Pancreas (tissue), 10 donors: Measurements from ENCODE around the gene OR10T2. TPM values are rescaled to one million over a fixed set of nuclear protein-coding genes. Genes with fewer than 3 reads are reported as not detected.
"Not testable (repeated sequence)": the region's sequence is repeated elsewhere in the genome, so short reads cannot be mapped to it uniquely, and the experiment has no call there.

Experiments
- ATAC-seq, 4 donors: fragments of 200-7000 bp; cut with Tn5 transposase; one replicate each; pipeline versions ENCODE4 v1.8.0 to v1.9.1; 2020; ENCODE audit warnings: mild to moderate bottlenecking in 4 of 4, moderate library complexity in 4 of 4
- DNase-seq, 6 donors: peaks; one replicate each; pipeline ENCODE4 v3.0.0-alpha.2; 2020
- FAIRE-seq: peaks from 2 replicates; lab custom pipeline; 2012; peaks lifted over from hg19 to GRCh38; lab: Jason Lieb, UNC
- H3K27ac ChIP-seq, 4 donors: fragments of 200-600 bp; sonication (generic); 1 replicate in 3 of 4; 2 replicates in 1 of 4; pipeline versions ENCODE4 v1.5.0 to v1.8.0; 2020
- H3K27me3 ChIP-seq, 4 donors: fragments of 200-600 bp; one replicate each; pipeline ENCODE4 v1.8.0; 2021
- H3K36me3 ChIP-seq, 3 donors: fragments of 200-600 bp; sonication (generic) in 1 of 3; one replicate each; pipeline versions ENCODE4 v1.5.0 to v1.8.0; 2020 to 2021
- H3K4me1 ChIP-seq, 3 donors: fragments of 200-600 bp; one replicate each; pipeline ENCODE4 v1.8.0; 2021
- H3K4me3 ChIP-seq, 4 donors: fragments of 200-600 bp; sonication (generic) in 2 of 4; one replicate each; pipeline versions ENCODE4 v1.5.0 to v1.8.0; 2020 to 2021
- H3K9me3 ChIP-seq, 4 donors: fragments of 200-600 bp; one replicate each; pipeline ENCODE4 v1.8.0; 2021
- CTCF ChIP-seq, 4 donors: fragments of 200-600 bp; sonication (generic) in 3 of 4; IDR thresholded peaks; one replicate each; pipeline versions ENCODE4 v1.5.0 to v1.8.0; 2021; ENCODE audit warnings: antibody characterized with exemption in 4 of 4
- WGBS, 2 donors: extraction: QIAGEN DNeasy Blood & Tissue Kit; methylation state at CpG; one replicate each; pipeline ENCODE4 v1.1.7; 2013; 5-methylcytosine and 5-hydroxymethylcytosine counted together
- intact Hi-C, 3 donors: fragments of 100-400 bp; cut with DNase I; formaldehyde crosslinking; loops; one replicate each; pipeline versions ENCODE4 v1.11.1 to v1.14.2; 2022
- polyA plus RNA-seq, 2 donors: library from polyadenylated mRNA; stranded (reverse); fragments of 200-250 nt; gene quantifications; one replicate each; pipeline ENCODE4 v1.2.3, GENCODE V29; 2013
- total RNA-seq, 6 donors: library from RNA; stranded (reverse); fragmentation: NEBNext Ultra II Directional in 4 of 6; extraction: Animal tissue kit (Norgen Biotek cat#: 25700) in 4 of 6; gene quantifications; one replicate each; pipeline versions ENCODE4 v1.2.1 to v1.2.4, GENCODE V29; 2021 to 2023
- donor health status: healthy with polysubstance abuse.
- donor health status: DM: no; HTN: no; CAD: no; lungs with moderate emphysema.
- donor health status: DM: no; HTN: no; CAD: no.
- donor health status: control.
- donor health status: control.
- donor health status: Bipolar disorder and iron deficiency.
- donor health status: DM: yes; HTN: yes; CAD: no.
- donor health status: DM: no; HTN: no; CAD: no.
- donor health status: DM: no; HTN: no; CAD: no.
- donor health status: DM: yes; HTN: yes; CAD: no.

OR10T2 gene
- total RNA-seq (not detected), polyA plus RNA-seq (not detected)

- H3K36me3 ChIP-seq, result no peaks in the 10 kb centered on the region
- 53 to 56% methylated on average over 5 of the region's 5 CpGs for WGBS, 2 donors
Observed at GRCh38 chr1:158398818-158399514, at the start of gene OR10T2. Gene OR10T2, minus strand, starts transcription at chr1:158399466. Its CDS starts 0 bp downstream, at chr1:158399466.

GRCh38 chr1:158445376-158445775, 46.1 kb upstream of the OR10T2 start:
- intact Hi-C loops, result no loop called here
- no peak for FAIRE-seq
- Histone ChIP-seq H3K4me1 (no peaks in the 10 kb centered on the region), H3K9me3 (no peaks in the 10 kb centered on the region), H3K4me3 (no peak overlapping the region), H3K27ac (no peak overlapping the region), H3K36me3 (no peaks in the 10 kb centered on the region), H3K27me3 (no peaks in the 10 kb centered on the region)
- TF ChIP-seq CTCF (IDR thresholded peaks at IDR 0.05), result no peak
- DNase-seq, result no peak
- ATAC-seq, result no peak
- 45 to 59% methylated on average over 4 of the region's 4 CpGs for WGBS, 2 donors

More at GRCh38 chr1:158398818-158399514, at the start of gene OR10T2:
- FAIRE-seq (no peak), DNase-seq (no peak), ATAC-seq (no peak)
- intact Hi-C loops, result no loop called here
- Histone ChIP-seq H3K27me3 (peaks cover 0 to 3% (median 0%) of the 10 kb centered on the region in 4 donors), H3K27ac (no peak within 1 kb of the TSS), H3K9me3 (no peaks in the 10 kb centered on the region), H3K4me1 (no peaks in the 10 kb centered on the region), H3K4me3 (no peak within 1 kb of the TSS)
- no peak for TF ChIP-seq CTCF (IDR thresholded peaks at IDR 0.05)

- H3K27ac ChIP-seq, result no peak overlapping the region
- no peak overlapping the region for H3K4me3 ChIP-seq
- H3K27me3 ChIP-seq, result no peaks in the 10 kb centered on the region
- WGBS, 2 donors, result 30 to 37% methylated on average over 3 of the region's 3 CpGs
- ATAC-seq (no peak), FAIRE-seq (no peak), DNase-seq (no peak)
- intact Hi-C loops, result no loop called here
- no peak for TF ChIP-seq CTCF (IDR thresholded peaks at IDR 0.05)
- H3K4me1 ChIP-seq, result no peaks in the 10 kb centered on the region
- H3K9me3 ChIP-seq, result no peaks in the 10 kb centered on the region
- no peaks in the 10 kb centered on the region for H3K36me3 ChIP-seq
Observed at GRCh38 chr1:158434741-158435140, 35.5 kb upstream of the OR10T2 start.

- H3K27ac ChIP-seq, H3K4me1 ChIP-seq, H3K27me3 ChIP-seq, ATAC-seq, H3K4me3 ChIP-seq, H3K36me3 ChIP-seq, FAIRE-seq, H3K9me3 ChIP-seq, intact Hi-C loops, DNase-seq: not testable (repeated sequence)
- WGBS, 2 donors, result 23 to 31% methylated on average over 3 of the region's 3 CpGs
Observed at GRCh38 chr1:158430163-158430562, 30.9 kb upstream of the OR10T2 start.

GRCh38 chr1:158426137-158426536, 26.9 kb upstream of the OR10T2 start, which contains the start of gene OR10K2:
Gene OR10K2, minus strand, starts transcription at chr1:158426237. Its CDS starts 5,371 bp downstream, at chr1:158420866.
- TF ChIP-seq CTCF (IDR thresholded peaks at IDR 0.05), result no peak
- no peaks in the 10 kb centered on the region for H3K9me3 ChIP-seq
- H3K4me1 ChIP-seq, result no peaks in the 10 kb centered on the region
- H3K36me3 ChIP-seq, result no peaks in the 10 kb centered on the region
- 64 to 65% methylated on average over 1 of the region's 1 CpG for WGBS, 2 donors
- ATAC-seq (no peak), FAIRE-seq (no peak), DNase-seq (no peak)
- H3K27ac ChIP-seq, result no peak within 1 kb of the TSS
- intact Hi-C loops, result no loop called here
- no peaks in the 10 kb centered on the region for H3K27me3 ChIP-seq
- no peak within 1 kb of the TSS for H3K4me3 ChIP-seq
